A673 (cell line): ENCODE measurements around the gene M1AP. TPM values are rescaled to one million over a fixed set of nuclear protein-coding genes. Genes with fewer than 3 reads are reported as not detected.

ENCODE experiments used
- BruUV-seq: library from RNA; stranded (reverse); fragments of 400-500 nt; replicated peaks from 2 replicates; lab custom pipeline; 2021; lab: Mats Ljungman, UMichigan
- CTCF ChIA-PET: fragments of 300-600 bp; sonication (Branson Sonifier 250); formaldehyde crosslinking; loops from one replicate; lab custom pipeline; 2022; ENCODE audit warnings: antibody characterized with exemption; lab: Charles Lee
- POLR2A ChIA-PET: fragments of 300-600 bp; sonication (Branson Sonifier 250); formaldehyde crosslinking; loops from one replicate; lab custom pipeline; 2022; ENCODE audit warnings: antibody characterized with exemption; ENCODE audit not compliant: low non-redundant PET; lab: Charles Lee
- DNase-seq: peaks from one replicate; pipeline ENCODE4 v3.0.0-alpha.2; 2015; ENCODE audit warnings: low spot score
- H3K27ac ChIP-seq: fragments of 200-600 bp; sonication (generic); 2 replicates; pipeline ENCODE4 v1.5.1; 2016; ENCODE audit warnings: mixed run types, low read depth, mild to moderate bottlenecking, mixed read lengths, antibody characterized with exemption, low read length; ENCODE audit not compliant: poor library complexity, severe bottlenecking
- H3K27me3 ChIP-seq: fragments of 200-600 bp; sonication (generic); replicated peaks from 2 replicates; pipeline ENCODE4 v1.6.1; 2017; ENCODE audit warnings: mixed run types, low read depth, mild to moderate bottlenecking, mixed read lengths, antibody characterized with exemption, low read length; ENCODE audit not compliant: insufficient read depth, poor library complexity
- H3K36me3 ChIP-seq: fragments of 200-600 bp; sonication (generic); 2 replicates; pipeline ENCODE4 v1.6.1; 2016; ENCODE audit warnings: mixed run types, mild to moderate bottlenecking, mixed read lengths, antibody characterized with exemption, low read length; ENCODE audit not compliant: insufficient read depth, poor library complexity, severe bottlenecking
- H3K4me1 ChIP-seq: fragments of 200-600 bp; sonication (generic); 2 replicates; pipeline ENCODE4 v1.6.1; 2017; ENCODE audit warnings: mixed run types, mild to moderate bottlenecking, mixed read lengths, antibody characterized with exemption, low read length; ENCODE audit not compliant: insufficient read depth, poor library complexity, severe bottlenecking
- H3K4me3 ChIP-seq: fragments of 200-600 bp; sonication (generic); 2 replicates; pipeline ENCODE4 v1.5.1; 2016; ENCODE audit warnings: low read depth, mixed run types, mild to moderate bottlenecking, mixed read lengths, low read length; ENCODE audit not compliant: poor library complexity, severe bottlenecking
- H3K9me3 ChIP-seq: fragments of 200-600 bp; sonication (generic); 2 replicates; pipeline ENCODE4 v1.6.1; 2016; ENCODE audit warnings: mixed run types, low read depth, mild to moderate bottlenecking, mixed read lengths, antibody characterized with exemption, low read length; ENCODE audit not compliant: poor library complexity, severe bottlenecking
- CTCF ChIP-seq: fragments of 300-800, 200-600 bp; sonication (generic); conservative IDR thresholded peaks from 2 replicates; pipeline ENCODE4 v1.5.1; 2017; ENCODE audit warnings: low read depth, mild to moderate bottlenecking, antibody characterized with exemption, low read length, moderate library complexity, mixed read lengths
- EZH2 ChIP-seq: fragments of 200-600 bp; sonication (generic); IDR thresholded peaks from 2 replicates; pipeline ENCODE4 v1.6.1; 2017; ENCODE audit warnings: borderline replicate concordance, low read depth, mild to moderate bottlenecking, mixed read lengths, antibody characterized with exemption, low read length; ENCODE audit not compliant: poor library complexity, severe bottlenecking
- intact Hi-C: fragments of 100-400 bp; cut with micrococcal nuclease; formaldehyde crosslinking; loops from one replicate; pipeline ENCODE4 v1.10.0; 2022; ENCODE audit not compliant: unreplicated experiment
- total RNA-seq: library from RNA; stranded (reverse); gene quantifications from 2 replicates; pipeline ENCODE4 v1.2.3, GENCODE V29; 2021

The M1AP gene
- total RNA-seq, 1 experiment from 2014 or later = not detected

GRCh38 chr2:74546004-74546403, 102.1 kb downstream of the M1AP start:
- CTCF ChIA-PET = no interaction called here
- Histone ChIP-seq H3K4me1 (peaks cover 10% of the 10 kb centered on the region), H3K4me3 (no peak overlapping the region), H3K27me3 (peaks cover 14% of the 10 kb centered on the region), H3K27ac (no peak overlapping the region), H3K9me3 (no peaks in the 10 kb centered on the region), H3K36me3 (no peaks in the 10 kb centered on the region)
- intact Hi-C loops = no loop called here
- POLR2A ChIA-PET = no interaction called here
- no peak for DNase-seq
- TF ChIP-seq EZH2 (no peak), CTCF (no peak)
- BruUV-seq = no TSS peak

GRCh38 chr2:74544634-74545033, 103.5 kb downstream of the M1AP start:
- no peaks in the 10 kb centered on the region for H3K9me3 ChIP-seq
- no TSS peak for BruUV-seq
- CTCF ChIA-PET = no interaction called here

GRCh38 chr2:74542978-74543377, 105.2 kb downstream of the M1AP start:
- DNase-seq = no peak
- Histone ChIP-seq H3K4me1 (peaks cover 4% of the 10 kb centered on the region), H3K36me3 (no peaks in the 10 kb centered on the region), H3K9me3 (no peaks in the 10 kb centered on the region), H3K27ac (no peak overlapping the region), H3K27me3 (peaks cover 17% of the 10 kb centered on the region), H3K4me3 (no peak overlapping the region)
- no TSS peak for BruUV-seq
- ChIA-PET CTCF (no interaction called here), POLR2A (no interaction called here)
- intact Hi-C loops = no loop called here
- TF ChIP-seq EZH2 = no peak
- TF ChIP-seq CTCF = no peak

More at GRCh38 chr2:74544634-74545033, 103.5 kb downstream of the M1AP start:
- no peak overlapping the region for H3K27ac ChIP-seq
- peaks cover 10% of the 10 kb centered on the region for H3K4me1 ChIP-seq
- POLR2A ChIA-PET = no interaction called here
- H3K27me3 ChIP-seq = peaks cover 14% of the 10 kb centered on the region
- H3K36me3 ChIP-seq = no peaks in the 10 kb centered on the region
- no peak for TF ChIP-seq CTCF
- TF ChIP-seq EZH2 = no peak
- DNase-seq = no peak
- intact Hi-C loops = no loop called here
- no peak overlapping the region for H3K4me3 ChIP-seq
